Uterus (tissue), 2 donors: ENCODE data around the gene AXIN1.

ENCODE experiments used
- CTCF ChIP-seq, 4 experiments: fragments of 200-600 bp in 2 of 4; fragments of 450-650 bp in 2 of 4; sonication (generic) in 2 of 4; IDR thresholded peaks; one replicate each; pipeline ENCODE4 v1.5.1; 2016 to 2019; ENCODE audit warnings: antibody characterized with exemption in 4 of 4, mild to moderate bottlenecking in 2 of 4, moderate library complexity in 1 of 4
- POLR2A ChIP-seq, 2 donors: fragments of 450-650 bp; IDR thresholded peaks; one replicate each; pipeline ENCODE4 v1.6.1; 2016; ENCODE audit warnings: antibody characterized with exemption in 2 of 2, mild to moderate bottlenecking in 1 of 2, moderate library complexity in 1 of 2

- TF ChIP-seq CTCF (IDR thresholded peaks at IDR 0.05): no peak
- TF ChIP-seq POLR2A (IDR thresholded peaks at IDR 0.05): no peak
Measured at GRCh38 chr16:252366-253337, 99.9 kb downstream of the AXIN1 start.
